Effector CD8-positive, alpha-beta T cell (primary cell): ENCODE results near the gene UBA7.
A peak's percentile ranks its signal among the peaks of the same experiment; 100 is the strongest.

ENCODE experiments used
- DNase-seq: peaks from one replicate; lab custom pipeline; 2025; lab: John Stamatoyannopoulos, UW

Gene UBA7

GRCh38 chr3:49804141-49805041, 9.4 kb downstream of the UBA7 start:
- DNase-seq: no peak

- DNase-seq: peak; percentile 58
These were observed 10.2 kb downstream of the UBA7 start for GRCh38 chr3:49803465-49804140.

- peak; percentile 75 for DNase-seq
These were observed 10.9 kb downstream of the UBA7 start, which contains the start of gene INKA1 for GRCh38 chr3:49802719-49803464. Gene INKA1 (plus strand): TSS chr3:49803261. CDS start chr3:49803393, 132 bp downstream.

- DNase-seq: no peak
These were observed 12.6 kb downstream of the UBA7 start for GRCh38 chr3:49801160-49801559.

GRCh38 chr3:49799761-49800160, 14.0 kb downstream of the UBA7 start, which contains the start of gene CDHR4:
Gene CDHR4 (minus strand): TSS chr3:49799873. CDS start chr3:49799812, 61 bp downstream.
- DNase-seq: no peak

- no peak for DNase-seq
These were observed 14.6 kb downstream of the UBA7 start for GRCh38 chr3:49799105-49799504.

GRCh38 chr3:49794926-49795905, 18.5 kb downstream of the UBA7 start:
- no peak for DNase-seq

GRCh38 chr3:49794431-49794830, 19.3 kb downstream of the UBA7 start:
- DNase-seq: no peak

- DNase-seq: no peak
These were observed 20.2 kb downstream of the UBA7 start for GRCh38 chr3:49793486-49794085.

- DNase-seq: no peak
These were observed 21.2 kb downstream of the UBA7 start for GRCh38 chr3:49792371-49793150.

- no peak for DNase-seq
These were observed 22.2 kb downstream of the UBA7 start for GRCh38 chr3:49791571-49791970.

- no peak for DNase-seq
These were observed 22.9 kb downstream of the UBA7 start for GRCh38 chr3:49790626-49791411.

GRCh38 chr3:49788056-49788455, 25.7 kb downstream of the UBA7 start:
- DNase-seq: no peak

GRCh38 chr3:49787536-49787935, 26.2 kb downstream of the UBA7 start:
- no peak for DNase-seq

GRCh38 chr3:49787182-49787464, 26.6 kb downstream of the UBA7 start:
- DNase-seq: no peak

- DNase-seq: peak; percentile 98
These were observed 27.2 kb downstream of the UBA7 start, which contains the start of gene IP6K1 for GRCh38 chr3:49786357-49787181. Gene IP6K1 (minus strand): TSS chr3:49786542. CDS start chr3:49748040, 38,502 bp downstream.

- peak; percentile 37 for DNase-seq
These were observed 28.0 kb downstream of the UBA7 start for GRCh38 chr3:49785565-49786356.
